ENCODE data around the gene TMEM119. TPM values are rescaled to one million over a fixed set of nuclear protein-coding genes. Genes with fewer than 3 reads are reported as not detected.
A peak's percentile ranks its signal among the peaks of the same experiment; 100 is the strongest.
"Not testable (repeated sequence)": the region's sequence is repeated elsewhere in the genome, so short reads cannot be mapped to it uniquely, and the experiment has no call there.

TMEM119 gene
- total RNA-seq, 1 donor from 2014 or later = 0.72 TPM

GRCh38 chr12:108619369-108620160 lies 21.7 kb upstream of the TMEM119 start:
- Mint-ChIP-seq H3K27ac (ENCODE audit: unreplicated experiment) (no peak overlapping the region), H3K9me3 (peaks cover 5% of the 10 kb centered on the region), H3K4me3 (no peak overlapping the region), H3K36me3 (ENCODE audit: low read depth) (no peaks in the 10 kb centered on the region), H3K4me1 (peaks cover 8% of the 10 kb centered on the region), H3K27me3 (ENCODE audit: low read depth) (peaks cover 4% of the 10 kb centered on the region)
- DNase-seq (ENCODE audit: low read depth, low spot score) = no peak
- TF ChIP-seq CTCF (conservative IDR thresholded peaks at IDR 0.05) = no peak

- H3K4me1 Mint-ChIP-seq; H3K36me3 Mint-ChIP-seq (ENCODE audit: low read depth); DNase-seq (ENCODE audit: low read depth, low spot score); H3K27ac Mint-ChIP-seq (ENCODE audit: unreplicated experiment); H3K4me3 Mint-ChIP-seq; H3K9me3 Mint-ChIP-seq; H3K27me3 Mint-ChIP-seq (ENCODE audit: low read depth): not testable (repeated sequence)
Measured at GRCh38 chr12:108618953-108619274, 21.0 kb upstream of the TMEM119 start.

GRCh38 chr12:108618079-108618952 lies 20.4 kb upstream of the TMEM119 start:
- H3K4me1 Mint-ChIP-seq = peaks cover 8% of the 10 kb centered on the region
- H3K27ac Mint-ChIP-seq (ENCODE audit: unreplicated experiment) = peak overlapping the region; percentile 83
- H3K9me3 Mint-ChIP-seq = peaks cover 5% of the 10 kb centered on the region
- H3K27me3 Mint-ChIP-seq (ENCODE audit: low read depth) = peaks cover 4% of the 10 kb centered on the region
- H3K4me3 Mint-ChIP-seq = no peak overlapping the region
- no peaks in the 10 kb centered on the region for H3K36me3 Mint-ChIP-seq (ENCODE audit: low read depth)
- TF ChIP-seq CTCF (conservative IDR thresholded peaks at IDR 0.05) = peak; percentile 99
- DNase-seq (ENCODE audit: low read depth, low spot score) = peak; percentile 73

- TF ChIP-seq CTCF (conservative IDR thresholded peaks at IDR 0.05) = no peak
- no peak for DNase-seq (ENCODE audit: low read depth, low spot score)
- peak overlapping the region; percentile 89 for H3K27ac Mint-ChIP-seq (ENCODE audit: unreplicated experiment)
- peaks cover 3% of the 10 kb centered on the region for H3K9me3 Mint-ChIP-seq
- no peaks in the 10 kb centered on the region for H3K36me3 Mint-ChIP-seq (ENCODE audit: low read depth)
- H3K4me1 Mint-ChIP-seq = peaks cover 3% of the 10 kb centered on the region
- no peak overlapping the region for H3K4me3 Mint-ChIP-seq
- peaks cover 4% of the 10 kb centered on the region for H3K27me3 Mint-ChIP-seq (ENCODE audit: low read depth)
Measured at GRCh38 chr12:108616941-108617858, 19.3 kb upstream of the TMEM119 start.

- Mint-ChIP-seq H3K9me3 (peaks cover 3% of the 10 kb centered on the region), H3K4me1 (peaks cover 7% of the 10 kb centered on the region), H3K27me3 (ENCODE audit: low read depth) (peaks cover 4% of the 10 kb centered on the region), H3K36me3 (ENCODE audit: low read depth) (no peaks in the 10 kb centered on the region), H3K4me3 (no peak overlapping the region), H3K27ac (ENCODE audit: unreplicated experiment) (peak overlapping the region; percentile 89)
- DNase-seq (ENCODE audit: low read depth, low spot score) = no peak
- no peak for TF ChIP-seq CTCF (conservative IDR thresholded peaks at IDR 0.05)
Measured at GRCh38 chr12:108616359-108616758, 18.5 kb upstream of the TMEM119 start.
